Measurements from ENCODE around the gene SLC22A12.

The SLC22A12 gene

DNA sequence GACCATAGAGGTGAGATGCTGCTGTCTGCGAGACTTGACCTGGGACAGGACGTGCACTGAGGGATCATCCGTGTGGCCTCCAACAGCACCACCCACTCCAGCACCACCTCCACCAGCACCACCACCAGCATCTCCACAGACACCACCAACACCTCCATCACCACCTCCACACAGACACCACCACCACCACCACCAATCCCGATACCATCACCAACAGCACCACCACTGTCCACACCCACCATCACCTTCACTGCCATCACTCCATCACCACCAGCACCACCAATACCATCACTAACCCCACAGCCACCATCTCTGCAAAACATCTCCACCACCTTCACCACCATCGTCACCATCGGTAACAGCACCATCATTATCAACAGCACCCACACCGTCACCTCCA, 26.6 kb upstream of the SLC22A12 start:
- H2BK5ac ChIP-seq (ENCODE audit: low read length): no peak overlapping the region
- no CpG with 5 or more reads among the region's 7 CpGs for WGBS (ENCODE audit: extremely low coverage, insufficient coverage, low lambda C conversion rate)
- no peak overlapping the region for H3K9ac ChIP-seq (ENCODE audit: low read length)
- no peak overlapping the region for H3K23ac ChIP-seq (ENCODE audit: low read length)
- no peak overlapping the region for H3K27ac ChIP-seq (ENCODE audit: low read depth, low read length)
- no peak overlapping the region for H4K5ac ChIP-seq (ENCODE audit: low read length)
- no peaks in the 10 kb centered on the region for H3K27me3 ChIP-seq (ENCODE audit: insufficient read depth, low read length, poor library complexity)
- H2BK15ac ChIP-seq (replicated peaks; ENCODE audit: low read depth): no peak overlapping the region
- H3K79me1 ChIP-seq (ENCODE audit: low read length): no peaks in the 10 kb centered on the region
- no peak overlapping the region for H4K8ac ChIP-seq (ENCODE audit: low read depth, low read length)
- no peaks in the 10 kb centered on the region for H3K79me2 ChIP-seq (ENCODE audit: control insufficient read depth, insufficient read depth, low read length)
- H3K4me1 ChIP-seq (ENCODE audit: control insufficient read depth, low read depth, low read length): peaks cover 4% of the 10 kb centered on the region
- H3K36me3 ChIP-seq (ENCODE audit: control insufficient read depth, insufficient read depth, low read length): no peaks in the 10 kb centered on the region
- no peak overlapping the region for H3K56ac ChIP-seq (ENCODE audit: low read length)
- no peak overlapping the region for H3K4ac ChIP-seq (ENCODE audit: low read depth, low read length)
- H3K4me2 ChIP-seq (ENCODE audit: low read length): no peak overlapping the region
- no peak overlapping the region for H3K18ac ChIP-seq (ENCODE audit: low read length)
- peak overlapping the region; percentile 45 for H2AK5ac ChIP-seq (ENCODE audit: low read length)
- H3K4me3 ChIP-seq (ENCODE audit: low read length): no peak overlapping the region
- no peak overlapping the region for H2BK120ac ChIP-seq (ENCODE audit: low read depth, low read length)
- DNase-seq: no peak

DNA sequence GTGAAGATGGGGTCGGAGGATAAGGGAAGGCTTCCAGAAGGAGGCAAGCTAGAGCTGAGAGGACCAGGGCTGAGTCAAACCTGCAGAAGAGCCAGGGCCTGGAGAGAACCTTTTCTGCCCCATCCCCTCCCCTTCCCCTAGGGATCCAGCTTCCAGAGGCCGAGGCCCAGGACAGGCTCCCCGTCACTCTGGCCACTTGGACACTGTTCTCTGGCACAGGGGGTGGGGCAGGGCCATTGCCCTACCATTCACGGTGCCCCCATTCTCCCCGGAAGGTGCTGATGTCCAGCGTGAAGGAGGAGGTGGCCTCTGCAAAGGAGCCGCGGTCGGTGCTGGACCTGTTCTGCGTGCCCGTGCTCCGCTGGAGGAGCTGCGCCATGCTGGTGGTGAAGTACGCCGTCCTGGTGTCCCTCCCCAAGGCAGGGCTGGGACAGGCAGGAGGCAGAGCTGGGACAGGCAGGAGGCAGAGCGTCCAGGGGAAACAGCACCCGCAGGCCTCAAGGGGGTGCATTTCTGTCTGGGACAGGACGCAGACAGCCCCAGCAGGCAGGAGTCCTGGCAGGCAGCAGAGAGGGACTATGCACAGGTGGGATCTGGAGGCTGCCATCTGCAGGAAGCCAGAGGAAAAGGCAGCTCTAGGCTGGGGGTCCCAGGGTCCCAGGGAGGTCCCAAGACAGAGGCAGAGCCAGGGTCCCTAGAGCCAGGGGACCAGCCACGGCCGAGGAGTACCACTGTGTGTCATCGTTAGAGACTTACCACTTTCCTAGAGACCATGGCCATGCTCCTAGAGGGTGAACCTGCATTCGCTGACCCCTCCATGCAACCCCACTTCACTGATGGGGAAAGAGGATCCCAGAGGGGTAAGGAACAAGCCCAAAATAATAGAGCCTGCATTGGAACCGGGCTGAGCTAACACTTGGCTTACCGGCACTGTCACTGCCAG, 25.8 kb upstream of the SLC22A12 start:
- no peak overlapping the region for H3K27ac ChIP-seq (ENCODE audit: low read depth, low read length)
- DNase-seq: peak; percentile 83

DNA sequence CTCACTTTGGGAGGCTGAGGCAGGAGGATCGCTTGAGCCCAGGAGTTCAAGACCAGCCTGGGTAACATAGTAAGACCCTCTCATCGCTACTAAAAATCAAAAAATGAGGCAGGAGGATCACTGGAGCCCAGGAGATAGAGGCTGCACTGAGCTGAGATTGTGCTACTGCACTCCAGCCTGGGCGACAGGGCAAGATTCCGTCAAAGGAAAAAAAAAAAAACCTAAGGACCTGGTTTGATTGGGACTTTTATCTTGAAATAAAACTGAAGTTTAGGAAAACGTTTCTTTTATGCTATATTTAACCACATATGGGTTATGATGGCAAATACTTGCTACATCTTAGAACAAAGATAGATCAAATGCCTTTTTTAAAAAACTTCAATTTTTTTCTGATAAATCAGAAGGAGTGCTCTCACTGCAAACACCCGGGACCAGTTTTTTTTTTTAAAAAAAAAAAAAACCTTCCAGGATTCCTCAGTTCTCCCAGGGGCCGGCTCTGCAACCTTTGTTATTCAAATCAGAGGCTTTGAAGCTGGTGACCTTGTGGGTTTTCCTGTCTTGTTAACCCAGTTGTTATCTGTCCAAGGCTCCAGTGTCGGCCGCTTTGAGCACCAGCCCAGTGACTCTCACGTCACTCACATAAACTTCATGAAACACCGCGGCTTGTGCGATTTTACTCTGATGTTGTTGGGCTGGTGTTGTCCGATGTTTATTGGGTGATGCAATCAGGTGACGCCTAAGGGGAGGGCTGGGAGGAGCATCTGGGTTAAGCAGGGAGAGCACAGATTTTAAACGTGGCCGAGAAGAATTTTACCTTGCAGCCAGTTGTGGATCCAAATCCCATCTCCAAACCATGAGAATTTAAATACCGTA, 24.7 kb upstream of the SLC22A12 start:
- no peak overlapping the region for H2BK15ac ChIP-seq (replicated peaks; ENCODE audit: low read depth)

More for the DNA sequence above, 25.8 kb upstream of the SLC22A12 start:
- no peak overlapping the region for H4K5ac ChIP-seq (ENCODE audit: low read length)
- no peaks in the 10 kb centered on the region for H3K79me1 ChIP-seq (ENCODE audit: low read length)
- no peak overlapping the region for H3K4me3 ChIP-seq (ENCODE audit: low read length)
- H4K8ac ChIP-seq (ENCODE audit: low read depth, low read length): no peak overlapping the region
- H2BK120ac ChIP-seq (ENCODE audit: low read depth, low read length): no peak overlapping the region
- H3K79me2 ChIP-seq (ENCODE audit: control insufficient read depth, insufficient read depth, low read length): no peaks in the 10 kb centered on the region
- H3K4me2 ChIP-seq (ENCODE audit: low read length): no peak overlapping the region
- H3K27me3 ChIP-seq (ENCODE audit: insufficient read depth, low read length, poor library complexity): no peaks in the 10 kb centered on the region
- H3K18ac ChIP-seq (ENCODE audit: low read length): no peak overlapping the region
- no CpG with 5 or more reads among the region's 24 CpGs for WGBS (ENCODE audit: extremely low coverage, insufficient coverage, low lambda C conversion rate)
- no peak overlapping the region for H2BK15ac ChIP-seq (replicated peaks; ENCODE audit: low read depth)
- no peaks in the 10 kb centered on the region for H3K4me1 ChIP-seq (ENCODE audit: control insufficient read depth, low read depth, low read length)
- no peak overlapping the region for H2AK5ac ChIP-seq (ENCODE audit: low read length)
- H3K56ac ChIP-seq (ENCODE audit: low read length): peak overlapping the region; percentile 9
- no peak overlapping the region for H3K4ac ChIP-seq (ENCODE audit: low read depth, low read length)
- H3K23ac ChIP-seq (ENCODE audit: low read length): no peak overlapping the region
- H3K36me3 ChIP-seq (ENCODE audit: control insufficient read depth, insufficient read depth, low read length): no peaks in the 10 kb centered on the region
- H2BK5ac ChIP-seq (ENCODE audit: low read length): no peak overlapping the region
- H3K9ac ChIP-seq (ENCODE audit: low read length): no peak overlapping the region

DNA sequence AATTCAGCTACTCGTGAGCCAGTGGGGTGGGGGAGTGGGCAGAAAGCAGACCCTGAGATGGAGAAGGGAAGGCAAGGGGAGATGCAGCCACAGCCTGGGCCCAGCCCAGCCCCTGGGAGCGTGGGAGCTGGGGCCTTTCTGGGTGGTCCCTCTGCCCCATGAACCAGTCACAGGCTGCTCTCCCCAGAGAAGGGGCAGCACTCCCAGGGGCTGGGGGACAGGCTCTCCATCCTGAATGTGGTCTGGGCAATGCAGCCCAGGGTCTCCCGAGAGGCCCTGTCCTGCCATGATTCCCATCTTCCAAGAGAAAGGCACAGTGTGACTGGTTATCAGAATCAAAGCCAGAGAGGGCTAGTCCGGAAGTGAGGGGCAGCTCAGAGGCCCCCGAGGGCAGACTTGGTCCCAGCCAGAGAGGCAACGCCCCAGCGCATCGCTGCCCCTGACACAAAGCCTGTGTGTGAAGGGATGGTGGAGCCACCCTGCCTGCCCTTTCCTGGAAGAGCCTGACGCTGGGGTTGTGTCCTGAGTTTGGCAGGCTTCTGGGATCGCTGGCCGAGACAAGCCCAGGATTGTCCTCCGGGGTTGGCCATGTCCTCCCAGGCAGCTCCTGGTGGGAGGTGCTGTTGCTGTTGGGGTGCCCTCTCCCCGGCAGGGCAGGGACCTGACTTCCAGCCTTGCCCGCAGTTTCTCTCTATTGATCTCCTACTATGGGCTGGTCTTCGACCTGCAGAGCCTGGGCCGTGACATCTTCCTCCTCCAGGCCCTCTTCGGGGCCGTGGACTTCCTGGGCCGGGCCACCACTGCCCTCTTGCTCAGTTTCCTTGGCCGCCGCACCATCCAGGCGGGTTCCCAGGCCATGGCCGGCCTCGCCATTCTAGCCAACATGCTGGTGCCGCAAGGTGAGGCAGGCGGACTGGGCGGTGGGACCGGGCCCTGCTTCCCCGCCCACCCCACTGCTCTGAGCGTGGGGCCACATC, 23.8 kb upstream of the SLC22A12 start:
- H3K27ac ChIP-seq (ENCODE audit: low read depth, low read length): peak overlapping the region; percentile 54
- H2BK5ac ChIP-seq (ENCODE audit: low read length): peak overlapping the region; percentile 3
- peak overlapping the region; percentile 16 for H3K18ac ChIP-seq (ENCODE audit: low read length)
- H4K5ac ChIP-seq (ENCODE audit: low read length): no peak overlapping the region
- H4K8ac ChIP-seq (ENCODE audit: low read depth, low read length): no peak overlapping the region
- DNase-seq: no peak
- peak overlapping the region; percentile 67 for H3K9ac ChIP-seq (ENCODE audit: low read length)
- H3K4me3 ChIP-seq (ENCODE audit: low read length): no peak overlapping the region
- no peaks in the 10 kb centered on the region for H3K27me3 ChIP-seq (ENCODE audit: insufficient read depth, low read length, poor library complexity)
- H3K79me2 ChIP-seq (ENCODE audit: control insufficient read depth, insufficient read depth, low read length): no peaks in the 10 kb centered on the region
- no peak overlapping the region for H3K4me2 ChIP-seq (ENCODE audit: low read length)
- H2AK5ac ChIP-seq (ENCODE audit: low read length): peak overlapping the region; percentile 23
- no peaks in the 10 kb centered on the region for H3K4me1 ChIP-seq (ENCODE audit: control insufficient read depth, low read depth, low read length)
- no peaks in the 10 kb centered on the region for H3K79me1 ChIP-seq (ENCODE audit: low read length)
- no peak overlapping the region for H2BK120ac ChIP-seq (ENCODE audit: low read depth, low read length)
- H3K23ac ChIP-seq (ENCODE audit: low read length): no peak overlapping the region
- H3K4ac ChIP-seq (ENCODE audit: low read depth, low read length): peak overlapping the region; percentile 70
- WGBS (ENCODE audit: extremely low coverage, insufficient coverage, low lambda C conversion rate): no CpG with 5 or more reads among the region's 30 CpGs
- H2BK15ac ChIP-seq (replicated peaks; ENCODE audit: low read depth): no peak overlapping the region
- peak overlapping the region; percentile 73 for H3K56ac ChIP-seq (ENCODE audit: low read length)
- H3K36me3 ChIP-seq (ENCODE audit: control insufficient read depth, insufficient read depth, low read length): no peaks in the 10 kb centered on the region

More for the DNA sequence above, 24.7 kb upstream of the SLC22A12 start:
- WGBS (ENCODE audit: extremely low coverage, insufficient coverage, low lambda C conversion rate): no CpG with 5 or more reads among the region's 18 CpGs
- Histone ChIP-seq H3K79me1 (ENCODE audit: low read length) (no peaks in the 10 kb centered on the region), H4K8ac (ENCODE audit: low read depth, low read length) (no peak overlapping the region), H3K4me3 (ENCODE audit: low read length) (no peak overlapping the region), H3K27ac (ENCODE audit: low read depth, low read length) (peak overlapping the region; percentile 54), H3K18ac (ENCODE audit: low read length) (peak overlapping the region; percentile 16), H2BK5ac (ENCODE audit: low read length) (peak overlapping the region; percentile 3), H4K5ac (ENCODE audit: low read length) (no peak overlapping the region), H3K79me2 (ENCODE audit: control insufficient read depth, insufficient read depth, low read length) (no peaks in the 10 kb centered on the region), H2BK120ac (ENCODE audit: low read depth, low read length) (no peak overlapping the region), H3K36me3 (ENCODE audit: control insufficient read depth, insufficient read depth, low read length) (no peaks in the 10 kb centered on the region), H3K9ac (ENCODE audit: low read length) (peak overlapping the region; percentile 67), H2AK5ac (ENCODE audit: low read length) (no peak overlapping the region), H3K4ac (ENCODE audit: low read depth, low read length) (peak overlapping the region; percentile 70), H3K4me2 (ENCODE audit: low read length) (no peak overlapping the region), H3K4me1 (ENCODE audit: control insufficient read depth, low read depth, low read length) (no peaks in the 10 kb centered on the region), H3K27me3 (ENCODE audit: insufficient read depth, low read length, poor library complexity) (no peaks in the 10 kb centered on the region), H3K23ac (ENCODE audit: low read length) (no peak overlapping the region), H3K56ac (ENCODE audit: low read length) (peak overlapping the region; percentile 73)
- DNase-seq: peak; percentile 96

DNA sequence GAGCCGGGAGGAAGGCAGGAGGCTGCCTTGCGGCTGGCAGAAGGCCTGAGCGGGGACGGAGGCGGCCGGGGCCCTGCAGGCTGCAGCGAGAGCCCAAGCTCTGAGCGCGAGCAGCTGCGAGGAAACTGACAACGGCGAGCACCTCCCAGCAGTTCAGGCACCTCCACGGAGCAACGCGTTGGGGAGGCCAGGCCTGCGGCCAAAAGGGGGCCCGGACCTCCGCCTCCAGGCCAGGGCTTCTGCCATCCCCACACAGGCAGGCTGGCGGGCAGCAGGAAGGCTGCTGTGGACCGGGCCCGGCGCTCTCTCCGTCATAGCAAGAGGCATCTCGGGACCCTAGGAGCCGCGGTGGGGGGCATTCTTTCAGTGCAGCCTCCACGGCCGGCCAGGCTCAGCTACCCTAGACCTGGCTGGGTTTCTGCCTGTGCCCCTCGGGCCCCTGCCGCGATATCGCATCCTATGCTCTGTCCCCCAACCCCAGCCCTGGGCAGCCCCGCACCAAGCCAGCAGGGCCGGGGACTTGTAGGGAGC, 22.9 kb upstream of the SLC22A12 start:
- no peak overlapping the region for H3K4me3 ChIP-seq (ENCODE audit: low read length)
- H3K9ac ChIP-seq (ENCODE audit: low read length): no peak overlapping the region
- no peaks in the 10 kb centered on the region for H3K36me3 ChIP-seq (ENCODE audit: control insufficient read depth, insufficient read depth, low read length)
- H3K27me3 ChIP-seq (ENCODE audit: insufficient read depth, low read length, poor library complexity): no peaks in the 10 kb centered on the region
- no peak overlapping the region for H3K18ac ChIP-seq (ENCODE audit: low read length)
- no peak for DNase-seq
- H3K4me1 ChIP-seq (ENCODE audit: control insufficient read depth, low read depth, low read length): no peaks in the 10 kb centered on the region
- no peak overlapping the region for H2BK15ac ChIP-seq (replicated peaks; ENCODE audit: low read depth)
- H4K8ac ChIP-seq (ENCODE audit: low read depth, low read length): no peak overlapping the region
- H4K5ac ChIP-seq (ENCODE audit: low read length): no peak overlapping the region
- H2AK5ac ChIP-seq (ENCODE audit: low read length): no peak overlapping the region
- H3K27ac ChIP-seq (ENCODE audit: low read depth, low read length): no peak overlapping the region
- no peaks in the 10 kb centered on the region for H3K79me1 ChIP-seq (ENCODE audit: low read length)
- no peak overlapping the region for H2BK120ac ChIP-seq (ENCODE audit: low read depth, low read length)
- H3K4me2 ChIP-seq (ENCODE audit: low read length): no peak overlapping the region
- H3K4ac ChIP-seq (ENCODE audit: low read depth, low read length): no peak overlapping the region
- no peak overlapping the region for H3K23ac ChIP-seq (ENCODE audit: low read length)
- H3K56ac ChIP-seq (ENCODE audit: low read length): peak overlapping the region; percentile 73
- WGBS (ENCODE audit: extremely low coverage, insufficient coverage, low lambda C conversion rate): no CpG with 5 or more reads among the region's 34 CpGs
- no peak overlapping the region for H2BK5ac ChIP-seq (ENCODE audit: low read length)
- no peaks in the 10 kb centered on the region for H3K79me2 ChIP-seq (ENCODE audit: control insufficient read depth, insufficient read depth, low read length)

Data from mesendoderm (in vitro differentiated cells).